Bronchial epithelial cell (primary cell): ENCODE results near the gene NPDC1. TPM values are rescaled to one million over a fixed set of nuclear protein-coding genes. Genes with fewer than 3 reads are reported as not detected.

Experiments
- DNase-seq: peaks from one replicate; pipeline ENCODE4 v3.0.0-alpha.2; 2010; ENCODE audit warnings: low read depth
- FAIRE-seq: peaks from 2 replicates; lab custom pipeline; 2011; peaks lifted over from hg19 to GRCh38; lab: Jason Lieb, UNC
- H3K27me3 ChIP-seq: 2 replicates; pipeline ENCODE4 v1.5.1; 2011; ENCODE audit warnings: low read length; ENCODE audit not compliant: control insufficient read depth, insufficient read depth
- H3K36me3 ChIP-seq: 2 replicates; pipeline ENCODE4 v1.5.1; 2011; ENCODE audit warnings: low read length; ENCODE audit not compliant: control insufficient read depth, insufficient read depth
- H3K4me3 ChIP-seq: 2 replicates; pipeline ENCODE4 v1.5.1; 2011; ENCODE audit warnings: mild to moderate bottlenecking, low read depth, low read length, control low read depth
- CTCF ChIP-seq: IDR thresholded peaks from 2 replicates; pipeline ENCODE4 v1.5.1; 2011; ENCODE audit warnings: mild to moderate bottlenecking, moderate library complexity, low read length, control low read depth, inconsistent platforms; ENCODE audit not compliant: insufficient read depth, severe bottlenecking
- total RNA-seq: library from RNA; depleted of rRNA; stranded (reverse); fragments of >200 nt; gene quantifications from 2 replicates; pipeline ENCODE4 v1.2.1, GENCODE V29; 2014

NPDC1 gene
- total RNA-seq, 1 donor from 2014 or later, result 5.5 TPM

- H3K4me3 ChIP-seq, result no peak overlapping the region
- no peaks in the 10 kb centered on the region for H3K27me3 ChIP-seq
- no peak for TF ChIP-seq CTCF
- DNase-seq, result no peak
- H3K36me3 ChIP-seq, result no peaks in the 10 kb centered on the region
- FAIRE-seq, result no peak
These were observed 19.6 kb downstream of the NPDC1 start for GRCh38 chr9:137026384-137026783.

GRCh38 chr9:137025517-137025966 lies 20.4 kb downstream of the NPDC1 start:
- H3K4me3 ChIP-seq, result no peak overlapping the region
- H3K27me3 ChIP-seq, result no peaks in the 10 kb centered on the region
- TF ChIP-seq CTCF, result peak; percentile 31
- FAIRE-seq, result no peak
- peak; percentile 44 for DNase-seq
- no peaks in the 10 kb centered on the region for H3K36me3 ChIP-seq

GRCh38 chr9:137023583-137023991 lies 22.4 kb downstream of the NPDC1 start:
- no peaks in the 10 kb centered on the region for H3K36me3 ChIP-seq
- FAIRE-seq (no peak), DNase-seq (no peak)
- no peaks in the 10 kb centered on the region for H3K27me3 ChIP-seq
- no peak overlapping the region for H3K4me3 ChIP-seq
- no peak for TF ChIP-seq CTCF

GRCh38 chr9:137023157-137023556 lies 22.8 kb downstream of the NPDC1 start:
- TF ChIP-seq CTCF, result no peak
- Histone ChIP-seq H3K4me3 (no peak overlapping the region), H3K27me3 (no peaks in the 10 kb centered on the region), H3K36me3 (no peaks in the 10 kb centered on the region)
- DNase-seq (no peak), FAIRE-seq (no peak)

GRCh38 chr9:137022662-137023008 lies 23.3 kb downstream of the NPDC1 start:
- no peaks in the 10 kb centered on the region for H3K27me3 ChIP-seq
- no peak for FAIRE-seq
- no peak for TF ChIP-seq CTCF
- no peaks in the 10 kb centered on the region for H3K36me3 ChIP-seq
- DNase-seq, result no peak
- H3K4me3 ChIP-seq, result no peak overlapping the region

- Histone ChIP-seq H3K36me3 (no peaks in the 10 kb centered on the region), H3K27me3 (no peaks in the 10 kb centered on the region), H3K4me3 (no peak overlapping the region)
- FAIRE-seq (no peak), DNase-seq (peak; percentile 76)
- TF ChIP-seq CTCF, result no peak
These were observed 23.9 kb downstream of the NPDC1 start for GRCh38 chr9:137021979-137022661.
